PC-3 (cell line): Measurements from ENCODE around the gene TBX2. TPM values are rescaled to one million over a fixed set of nuclear protein-coding genes. Genes with fewer than 3 reads are reported as not detected.

ENCODE experiments used
- ATAC-seq: fragments of 200-7000 bp; cut with Tn5 transposase; 2 replicates; pipeline ENCODE4 v1.9.1; 2020; ENCODE audit warnings: mild to moderate bottlenecking, moderate library complexity
- BruUV-seq: library from RNA; stranded (reverse); fragments of 400-500 nt; replicated peaks from 2 replicates; lab custom pipeline; 2021; lab: Mats Ljungman, UMichigan
- CTCF ChIA-PET: fragments of 300-600 bp; sonication (Branson Sonifier 250); formaldehyde crosslinking; loops from one replicate; lab custom pipeline; 2022; ENCODE audit warnings: antibody characterized with exemption; lab: Charles Lee
- POLR2A ChIA-PET: fragments of 300-600 bp; sonication (Branson Sonifier 250); formaldehyde crosslinking; loops from one replicate; lab custom pipeline; 2022; ENCODE audit warnings: antibody characterized with exemption; ENCODE audit not compliant: unreplicated experiment; lab: Charles Lee
- DNase-seq: peaks from one replicate; pipeline ENCODE4 v3.0.0-alpha.2; 2015
- H2AFZ ChIP-seq: fragments of 300-600 bp; sonication (generic); 2 replicates; pipeline ENCODE4 v1.6.0; 2016; ENCODE audit warnings: antibody characterized with exemption, low read length
- H3F3A ChIP-seq: fragments of 300-600 bp; sonication (generic); one replicate; pipeline ENCODE4 v1.6.0; 2017; ENCODE audit warnings: antibody characterized with exemption, low read length, control low read depth, mild to moderate bottlenecking; ENCODE audit not compliant: unreplicated experiment
- H3K27ac ChIP-seq: fragments of 300-600 bp; sonication (generic); 2 replicates; pipeline ENCODE4 v1.5.1; 2016; ENCODE audit warnings: mild to moderate bottlenecking, low read length
- H3K27me3 ChIP-seq: fragments of 300-600 bp; sonication (generic); 2 replicates; pipeline ENCODE4 v1.6.1; 2016; ENCODE audit warnings: low read length, mixed read lengths
- H3K36me3 ChIP-seq: fragments of 300-600 bp; sonication (generic); 2 replicates; pipeline ENCODE4 v1.6.1; 2016; ENCODE audit warnings: low read depth, mixed run types, low read length, mixed read lengths
- H3K4me1 ChIP-seq: fragments of 300-600 bp; sonication (generic); 2 replicates; pipeline ENCODE4 v1.5.1; 2016; ENCODE audit warnings: low read length; ENCODE audit not compliant: insufficient read depth
- H3K4me2 ChIP-seq: fragments of 300-600 bp; sonication (generic); 2 replicates; pipeline ENCODE4 v1.6.0; 2016; ENCODE audit warnings: low read length
- H3K4me3 ChIP-seq: fragments of 300-600 bp; sonication (generic); 2 replicates; pipeline ENCODE4 v1.5.1; 2016; ENCODE audit warnings: mild to moderate bottlenecking, low read length, mixed read lengths
- H3K79me2 ChIP-seq: fragments of 300-600 bp; sonication (generic); 2 replicates; pipeline ENCODE4 v1.6.1; 2017; ENCODE audit warnings: low read length, mixed read lengths
- H3K9ac ChIP-seq: fragments of 300-600 bp; sonication (generic); 2 replicates; pipeline ENCODE4 v1.6.0; 2016; ENCODE audit warnings: mild to moderate bottlenecking, low read length
- H3K9me2 ChIP-seq: fragments of 300-600 bp; sonication (generic); replicated peaks from 2 replicates; pipeline ENCODE4 v1.6.1; 2016; ENCODE audit warnings: mixed run types, low read length, mixed read lengths
- H3K9me3 ChIP-seq: fragments of 300-600 bp; sonication (generic); 2 replicates; pipeline ENCODE4 v1.6.1; 2016; ENCODE audit warnings: low read length, mixed read lengths
- H4K20me1 ChIP-seq: fragments of 300-600 bp; sonication (generic); 2 replicates; pipeline ENCODE4 v1.6.1; 2016; ENCODE audit warnings: low read length, mixed read lengths
- EZH2 ChIP-seq: fragments of 300-600 bp; sonication (generic); IDR thresholded peaks from one replicate; pipeline ENCODE4 v1.6.1; 2017; ENCODE audit warnings: antibody characterized with exemption, mild to moderate bottlenecking, low read length; ENCODE audit not compliant: unreplicated experiment
- EZH2phosphoT487 ChIP-seq: fragments of 300-600 bp; sonication (generic); IDR thresholded peaks from 2 replicates; pipeline ENCODE4 v1.6.1; 2018; ENCODE audit warnings: mild to moderate bottlenecking, antibody characterized with exemption, low read length, borderline replicate concordance
- intact Hi-C: fragments of 100-400 bp; cut with micrococcal nuclease; formaldehyde crosslinking; loops from 2 replicates; pipeline ENCODE4 v1.9.0; 2023
- total RNA-seq: library from RNA; depleted of rRNA; stranded (reverse); fragments of >200 nt; gene quantifications from 2 replicates; pipeline ENCODE4 v1.2.3, GENCODE V29; 2014
- TF ChIP-seq, protein P1 (sequence below): fragments of 300-600 bp; sonication (generic); conservative IDR thresholded peaks from 2 replicates; pipeline ENCODE4 v1.5.1; 2017; ENCODE audit warnings: antibody characterized with exemption, low read depth, mild to moderate bottlenecking, low read length

Gene TBX2
- total RNA-seq, 1 experiment from 2014 or later: 7.1 TPM

DNA sequence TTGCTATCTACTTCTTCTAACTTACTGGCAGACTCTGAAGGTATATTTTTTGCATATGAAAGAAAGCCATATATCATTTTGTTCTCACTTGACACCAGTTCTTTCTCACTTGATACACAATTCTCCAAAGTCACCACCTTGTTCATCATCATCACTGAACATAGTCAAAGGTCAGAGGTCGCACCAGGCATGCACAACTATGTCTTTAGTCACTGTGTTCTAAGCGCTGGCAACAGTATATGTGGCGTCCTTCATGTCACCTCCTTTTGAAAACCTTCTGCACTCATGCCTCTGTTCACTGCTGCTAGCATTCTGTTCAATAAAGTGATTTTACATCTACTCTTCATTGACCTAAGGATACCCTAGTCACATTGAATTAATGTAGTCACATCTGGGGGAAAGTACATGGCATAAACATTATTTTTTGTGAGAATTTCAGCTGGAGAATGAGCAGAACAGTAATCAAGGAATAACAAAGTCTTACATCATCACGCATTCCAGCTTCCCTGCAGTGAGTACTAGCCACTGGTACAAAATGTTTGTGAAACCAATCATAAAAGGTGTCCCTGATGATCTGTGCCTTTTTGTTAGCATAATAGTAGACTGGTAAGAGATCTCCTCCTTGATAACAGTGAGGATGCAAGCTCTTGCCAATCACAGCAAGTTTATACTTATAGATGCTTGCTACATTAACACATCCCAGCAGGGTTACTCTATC lies 32.1 kb downstream of the TBX2 start:
- no TSS peak for BruUV-seq
- Histone ChIP-seq H3K27ac (no peak overlapping the region), H3K27me3 (no peaks in the 10 kb centered on the region), H3K36me3 (no peaks in the 10 kb centered on the region), H3K4me3 (no peak overlapping the region), H3K9me2 (no peaks in the 10 kb centered on the region), H3F3A (peaks cover under 1% of the 10 kb centered on the region), H3K9me3 (no peaks in the 10 kb centered on the region), H3K9ac (no peak overlapping the region), H3K79me2 (no peaks in the 10 kb centered on the region), H3K4me1 (peaks cover 10% of the 10 kb centered on the region), H4K20me1 (no peaks in the 10 kb centered on the region), H3K4me2 (no peak overlapping the region), H2AFZ (no peak overlapping the region)
- CTCF ChIA-PET: no interaction called here
- DNase-seq (no peak), ATAC-seq (no peak)
- intact Hi-C loops: no loop called here
- POLR2A ChIA-PET: no interaction called here
- TF ChIP-seq EZH2phosphoT487 (no peak), EZH2 (no peak)
- TF ChIP-seq, protein P1, sequence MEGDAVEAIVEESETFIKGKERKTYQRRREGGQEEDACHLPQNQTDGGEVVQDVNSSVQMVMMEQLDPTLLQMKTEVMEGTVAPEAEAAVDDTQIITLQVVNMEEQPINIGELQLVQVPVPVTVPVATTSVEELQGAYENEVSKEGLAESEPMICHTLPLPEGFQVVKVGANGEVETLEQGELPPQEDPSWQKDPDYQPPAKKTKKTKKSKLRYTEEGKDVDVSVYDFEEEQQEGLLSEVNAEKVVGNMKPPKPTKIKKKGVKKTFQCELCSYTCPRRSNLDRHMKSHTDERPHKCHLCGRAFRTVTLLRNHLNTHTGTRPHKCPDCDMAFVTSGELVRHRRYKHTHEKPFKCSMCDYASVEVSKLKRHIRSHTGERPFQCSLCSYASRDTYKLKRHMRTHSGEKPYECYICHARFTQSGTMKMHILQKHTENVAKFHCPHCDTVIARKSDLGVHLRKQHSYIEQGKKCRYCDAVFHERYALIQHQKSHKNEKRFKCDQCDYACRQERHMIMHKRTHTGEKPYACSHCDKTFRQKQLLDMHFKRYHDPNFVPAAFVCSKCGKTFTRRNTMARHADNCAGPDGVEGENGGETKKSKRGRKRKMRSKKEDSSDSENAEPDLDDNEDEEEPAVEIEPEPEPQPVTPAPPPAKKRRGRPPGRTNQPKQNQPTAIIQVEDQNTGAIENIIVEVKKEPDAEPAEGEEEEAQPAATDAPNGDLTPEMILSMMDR: no peak

DNA sequence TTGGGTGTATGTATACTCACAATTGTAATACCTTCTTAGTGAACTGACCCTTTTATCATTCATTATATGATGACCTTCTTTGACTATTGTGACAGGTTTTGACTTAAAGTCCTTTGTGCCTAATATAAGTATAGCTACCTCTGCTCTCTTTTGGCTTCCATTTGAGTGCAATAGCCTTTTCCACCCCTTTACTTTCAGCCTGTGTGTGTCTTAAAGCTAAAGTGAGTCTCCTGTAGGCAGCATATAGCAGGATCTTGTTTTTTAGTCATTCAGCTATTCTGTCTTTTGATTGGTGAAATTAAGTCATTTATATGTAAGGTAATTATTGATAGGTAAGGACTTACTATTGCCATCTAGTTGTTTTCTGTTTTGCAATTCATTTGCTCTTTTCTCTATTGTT lies 36.6 kb downstream of the TBX2 start:
- Histone ChIP-seq H4K20me1 (no peaks in the 10 kb centered on the region), H3K4me3 (no peak overlapping the region), H3K9me2 (no peaks in the 10 kb centered on the region), H3K4me2 (no peak overlapping the region), H3K79me2 (no peaks in the 10 kb centered on the region), H3K9ac (no peak overlapping the region), H3K27ac (no peak overlapping the region), H3K9me3 (0 out of 2 replicates have a peak, but pooled peaks cover 7% of the 10 kb centered on the region), H3K4me1 (no peaks in the 10 kb centered on the region), H3F3A (no peaks in the 10 kb centered on the region), H3K36me3 (0 out of 2 replicates have a peak, but pooled peaks cover 5% of the 10 kb centered on the region), H2AFZ (no peak overlapping the region), H3K27me3 (no peaks in the 10 kb centered on the region)
- DNase-seq: no peak
- ChIA-PET POLR2A (no interaction called here), CTCF (no interaction called here)
- ATAC-seq: no peak
- BruUV-seq: no TSS peak
- TF ChIP-seq, protein P1: no peak
- no peak for TF ChIP-seq EZH2
- no peak for TF ChIP-seq EZH2phosphoT487
- intact Hi-C loops: no loop called here

DNA sequence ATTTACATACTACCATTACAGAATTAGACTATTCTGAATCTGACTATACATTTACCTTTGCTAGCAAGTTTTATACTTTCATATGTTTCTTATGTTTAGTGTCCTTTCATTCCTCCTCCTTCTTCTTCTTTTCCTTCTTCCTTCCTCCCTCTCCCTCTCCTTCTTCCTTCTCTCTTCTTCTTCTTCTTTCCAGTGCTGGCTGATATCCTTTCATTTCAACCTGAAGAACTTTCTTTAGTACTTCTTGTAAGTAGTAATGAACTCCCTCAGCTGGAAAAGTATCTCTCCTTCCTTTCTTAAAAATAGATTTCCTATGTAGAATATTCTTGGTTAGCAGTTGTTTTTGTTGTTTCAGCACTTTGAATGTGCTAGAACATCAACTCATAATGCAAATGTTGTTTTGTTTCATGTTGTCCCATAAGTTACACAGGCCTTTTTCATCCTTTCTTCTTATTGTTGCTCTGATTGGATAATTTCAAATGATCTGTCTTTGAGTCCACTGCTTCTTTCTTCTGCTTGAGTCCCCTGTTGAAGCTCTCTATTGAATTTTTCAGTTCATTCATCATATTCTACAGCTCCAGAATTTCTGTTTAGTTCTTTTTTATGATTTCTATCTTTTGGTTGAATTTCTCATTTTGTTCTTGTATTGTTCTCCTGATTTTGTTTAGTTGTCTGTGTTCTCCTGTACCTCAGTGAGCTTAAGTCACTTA lies 37.5 kb downstream of the TBX2 start:
- POLR2A ChIA-PET: no interaction called here
- CTCF ChIA-PET: no interaction called here
- 0 out of 2 replicates have a peak, but pooled peaks cover 7% of the 10 kb centered on the region for H3K9me3 ChIP-seq
- BruUV-seq: no TSS peak
- H3K79me2 ChIP-seq: no peaks in the 10 kb centered on the region
- no peak overlapping the region for H3K9ac ChIP-seq
- H3K36me3 ChIP-seq: 0 out of 2 replicates have a peak, but pooled peaks cover 5% of the 10 kb centered on the region
- no peak overlapping the region for H3K27ac ChIP-seq
- no peaks in the 10 kb centered on the region for H3K4me1 ChIP-seq
- H4K20me1 ChIP-seq: no peaks in the 10 kb centered on the region
- H3K4me3 ChIP-seq: no peak overlapping the region
- no peaks in the 10 kb centered on the region for H3K27me3 ChIP-seq
- H2AFZ ChIP-seq: no peak overlapping the region
- H3K9me2 ChIP-seq: no peaks in the 10 kb centered on the region
- no peaks in the 10 kb centered on the region for H3F3A ChIP-seq
- DNase-seq: no peak
- no peak overlapping the region for H3K4me2 ChIP-seq
- intact Hi-C loops: no loop called here
- TF ChIP-seq, protein P1: no peak
- TF ChIP-seq EZH2phosphoT487 (no peak), EZH2 (no peak)
- ATAC-seq: no peak
